SW480 (cell line): ENCODE measurements around the gene CDON.

Source experiments
- DNase-seq: peaks from one replicate; pipeline ENCODE4 v3.0.0-alpha.2; 2016; ENCODE audit warnings: low spot score

CDON gene

DNA sequence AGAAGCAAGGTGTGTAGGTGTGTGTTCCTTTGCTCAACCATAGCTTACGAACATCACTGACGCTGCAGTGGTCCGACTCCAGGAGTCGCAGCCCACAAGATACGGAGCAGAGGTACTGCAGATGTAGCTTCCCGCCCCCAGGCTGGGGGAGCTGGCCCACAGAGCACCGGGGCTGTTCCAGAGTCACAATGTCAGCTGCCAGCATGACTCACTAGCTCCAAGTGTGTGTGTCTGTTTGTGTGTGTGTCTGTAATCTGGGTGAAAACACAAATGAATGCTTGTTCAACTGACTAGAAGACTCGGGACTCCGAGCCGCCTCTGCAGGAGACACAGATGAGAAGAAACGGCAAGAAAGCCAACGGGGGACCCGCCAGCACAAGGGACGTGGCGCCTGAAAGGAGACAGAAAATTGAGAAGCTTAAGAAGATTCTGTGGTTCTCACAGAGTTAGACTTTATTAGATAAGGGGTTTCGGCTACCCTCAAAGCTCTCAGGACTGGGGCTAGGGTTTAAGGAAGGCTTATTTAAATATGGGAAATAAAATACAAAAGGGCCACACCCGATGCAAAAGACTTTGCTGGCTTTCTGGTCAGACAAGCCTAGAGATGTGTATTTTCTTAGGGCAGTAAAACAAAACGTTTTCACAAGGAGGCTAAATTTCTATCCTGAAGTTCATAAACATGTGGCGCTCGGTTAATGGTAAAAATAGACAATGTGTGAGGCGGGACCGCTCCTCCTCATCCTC lies 106.1 kb downstream of the CDON start:
- no peak for DNase-seq

DNA sequence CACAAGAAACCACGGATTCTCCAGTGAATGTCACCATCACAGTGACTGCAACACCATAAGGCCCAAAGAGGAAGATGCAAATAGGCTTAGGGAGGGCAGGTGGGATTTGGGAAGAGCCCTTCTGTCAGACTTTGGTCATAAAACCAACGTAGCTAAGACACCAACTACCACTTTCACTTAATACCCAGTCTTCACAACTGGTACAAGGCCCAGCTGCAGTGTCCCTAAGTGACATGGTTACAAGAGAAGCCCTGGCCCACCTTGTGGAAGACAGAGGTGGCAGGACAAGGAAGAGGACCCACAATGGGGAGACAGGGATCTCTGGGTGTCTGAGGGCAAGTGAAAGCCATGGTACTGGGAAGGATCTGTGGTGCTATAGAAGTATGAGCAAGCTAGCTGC lies 106.8 kb downstream of the CDON start:
- no peak for DNase-seq

DNA sequence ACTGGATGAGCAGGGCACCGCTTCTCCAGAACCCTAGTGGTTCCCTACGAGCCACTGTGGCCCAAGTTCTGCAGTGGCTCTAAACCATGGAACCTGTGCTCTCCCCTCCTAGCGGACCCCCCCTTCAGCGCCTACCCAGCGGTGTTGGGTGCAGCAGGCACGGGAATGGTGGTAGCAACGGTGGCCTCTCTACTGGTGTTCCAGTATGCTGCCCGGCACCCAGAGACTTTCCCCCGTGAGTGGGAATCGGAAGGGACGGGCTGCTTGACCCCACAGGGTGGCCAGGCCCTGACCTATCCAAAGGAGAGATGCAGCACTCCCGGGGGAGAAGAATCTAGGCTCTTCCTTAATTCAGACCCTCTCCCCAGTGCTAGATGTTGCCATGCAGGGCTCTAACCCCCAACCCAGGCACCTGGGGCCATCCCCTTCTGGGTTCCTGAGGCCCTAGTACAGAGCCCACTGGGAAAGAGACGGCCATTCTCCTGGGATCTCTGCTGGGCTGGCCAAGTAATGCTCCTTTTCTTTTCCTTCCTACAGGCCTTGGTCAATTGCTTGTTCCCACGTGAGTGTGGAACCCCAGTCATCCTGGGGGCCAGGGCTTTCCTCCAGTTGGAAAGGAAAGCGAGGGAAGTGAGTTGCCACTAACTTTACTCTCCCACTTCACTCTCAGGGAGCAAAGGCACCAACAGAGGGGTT lies 107.6 kb downstream of the CDON start:
- no peak for DNase-seq

DNA sequence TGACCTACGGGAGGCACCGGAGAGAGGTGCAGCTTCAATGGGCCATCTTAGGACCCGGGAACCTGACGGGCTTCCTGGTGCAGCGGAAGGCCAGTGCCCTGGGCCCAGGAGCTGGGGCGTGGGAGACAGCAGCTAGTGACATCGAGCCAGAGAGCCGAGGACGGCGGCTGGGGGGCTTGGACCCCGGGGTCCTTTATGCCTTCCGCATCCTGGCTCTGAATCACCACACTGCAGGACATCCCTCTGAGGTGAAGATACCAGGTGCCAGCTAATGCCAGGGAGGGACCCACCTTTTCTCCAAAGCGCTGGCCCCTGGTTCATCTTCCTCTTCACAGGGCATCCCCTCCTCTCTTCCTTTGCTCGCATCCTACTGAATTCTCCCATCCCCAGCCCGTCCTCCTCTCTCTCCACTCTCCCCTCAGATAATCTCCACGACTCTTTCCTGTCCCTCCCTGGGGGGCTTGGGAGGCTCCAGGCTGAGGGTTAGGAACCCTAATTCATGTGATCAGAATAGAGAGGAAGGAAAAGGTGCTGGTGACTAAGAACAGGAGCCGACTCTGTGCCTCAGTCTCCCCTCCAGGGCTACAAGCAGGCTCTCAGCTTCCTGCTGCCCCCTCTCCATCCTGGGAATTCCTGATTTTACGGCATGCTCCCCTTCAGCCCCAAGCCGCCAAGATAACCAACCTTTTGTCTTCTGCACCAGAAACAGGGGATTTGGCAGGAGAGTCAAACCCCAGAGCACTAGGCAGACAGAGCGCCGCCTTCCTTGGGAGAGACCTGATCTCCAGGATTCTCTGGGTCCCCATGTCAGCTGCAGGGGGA lies 108.3 kb downstream of the CDON start:
- no peak for DNase-seq

DNA sequence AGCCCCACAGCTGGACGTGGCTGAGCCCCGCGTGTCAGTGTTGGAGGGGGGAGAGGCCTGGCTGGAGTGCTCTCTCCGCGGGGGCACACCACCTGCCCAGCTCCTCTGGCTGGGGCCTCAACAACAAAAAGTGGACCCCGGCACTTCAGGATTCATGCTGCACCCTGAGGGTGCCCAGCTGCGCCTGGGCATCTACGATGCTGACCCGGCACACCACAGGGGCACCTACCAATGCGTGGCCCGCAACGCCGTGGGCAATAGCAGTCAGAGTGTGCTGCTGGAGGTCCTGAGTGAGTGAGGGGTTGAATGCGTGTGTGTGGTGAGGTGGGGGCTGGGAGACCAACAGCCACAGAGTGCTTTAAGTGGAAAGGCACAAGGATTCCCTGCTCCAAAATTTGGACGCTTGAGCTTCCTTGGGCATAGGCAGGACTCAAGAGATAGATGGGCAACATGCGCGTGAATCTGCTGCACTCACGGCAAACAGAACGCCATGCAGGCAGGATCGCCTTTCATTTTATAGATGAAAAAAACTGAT lies 109.2 kb downstream of the CDON start:
- DNase-seq: no peak

DNA sequence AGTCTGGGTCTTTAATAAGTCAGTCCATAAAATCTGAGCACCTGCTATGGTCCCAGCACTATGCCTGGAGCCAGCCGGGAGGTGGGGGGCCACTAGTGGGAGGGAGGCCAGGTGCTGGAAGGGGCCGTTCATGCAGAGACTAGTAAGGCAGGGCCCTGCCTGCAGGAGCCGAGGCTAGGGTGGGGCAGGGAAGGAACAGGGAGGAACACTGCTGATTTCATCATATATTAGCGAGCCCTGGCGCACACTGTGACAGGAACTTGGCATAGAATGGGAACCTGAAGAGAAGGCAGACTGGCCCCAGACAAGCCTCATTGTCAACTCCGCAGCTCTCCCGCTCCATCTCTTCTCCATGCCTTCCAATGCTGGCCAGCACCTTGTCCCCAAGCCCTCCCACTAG lies 109.7 kb downstream of the CDON start:
- DNase-seq: no peak

DNA sequence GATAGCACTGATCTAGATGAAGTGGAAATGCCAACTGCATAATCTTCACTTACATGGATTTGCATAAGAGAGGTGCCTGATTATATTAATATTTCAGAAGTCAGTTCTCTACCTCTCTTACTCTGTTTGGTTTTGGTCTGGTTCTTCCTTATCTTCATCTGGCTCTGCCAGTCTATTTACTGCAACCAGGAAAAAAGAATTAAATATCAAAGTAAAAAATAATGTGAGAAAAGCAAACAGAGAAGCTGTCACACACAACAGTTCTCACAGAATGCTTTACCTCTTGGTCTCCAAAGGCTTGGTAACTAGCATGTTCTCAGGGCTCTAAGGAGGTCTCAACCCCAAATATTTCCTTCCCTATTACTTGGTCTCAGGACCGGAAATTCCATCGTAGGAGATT lies 110.1 kb downstream of the CDON start:
- no peak for DNase-seq

DNA sequence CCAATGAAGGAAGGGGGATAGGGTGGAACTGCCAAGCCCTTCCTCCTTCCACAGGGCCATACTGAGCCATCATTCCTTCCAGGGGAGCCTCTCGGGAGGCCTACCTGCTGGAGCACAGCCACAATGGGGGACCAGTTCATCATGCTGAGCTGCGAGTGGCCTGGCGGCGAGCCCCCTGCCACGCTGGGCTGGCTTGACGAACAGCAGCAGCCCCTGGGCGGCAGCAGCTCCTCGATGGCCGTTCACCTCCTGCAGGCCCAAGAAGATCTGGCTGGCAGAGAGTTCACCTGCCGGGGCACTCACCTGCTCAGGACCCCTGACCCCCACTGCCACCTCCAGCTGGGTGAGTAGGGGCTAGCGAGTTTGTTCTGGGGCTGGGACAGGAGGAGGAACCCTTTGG lies 110.9 kb downstream of the CDON start:
- DNase-seq: no peak

DNA sequence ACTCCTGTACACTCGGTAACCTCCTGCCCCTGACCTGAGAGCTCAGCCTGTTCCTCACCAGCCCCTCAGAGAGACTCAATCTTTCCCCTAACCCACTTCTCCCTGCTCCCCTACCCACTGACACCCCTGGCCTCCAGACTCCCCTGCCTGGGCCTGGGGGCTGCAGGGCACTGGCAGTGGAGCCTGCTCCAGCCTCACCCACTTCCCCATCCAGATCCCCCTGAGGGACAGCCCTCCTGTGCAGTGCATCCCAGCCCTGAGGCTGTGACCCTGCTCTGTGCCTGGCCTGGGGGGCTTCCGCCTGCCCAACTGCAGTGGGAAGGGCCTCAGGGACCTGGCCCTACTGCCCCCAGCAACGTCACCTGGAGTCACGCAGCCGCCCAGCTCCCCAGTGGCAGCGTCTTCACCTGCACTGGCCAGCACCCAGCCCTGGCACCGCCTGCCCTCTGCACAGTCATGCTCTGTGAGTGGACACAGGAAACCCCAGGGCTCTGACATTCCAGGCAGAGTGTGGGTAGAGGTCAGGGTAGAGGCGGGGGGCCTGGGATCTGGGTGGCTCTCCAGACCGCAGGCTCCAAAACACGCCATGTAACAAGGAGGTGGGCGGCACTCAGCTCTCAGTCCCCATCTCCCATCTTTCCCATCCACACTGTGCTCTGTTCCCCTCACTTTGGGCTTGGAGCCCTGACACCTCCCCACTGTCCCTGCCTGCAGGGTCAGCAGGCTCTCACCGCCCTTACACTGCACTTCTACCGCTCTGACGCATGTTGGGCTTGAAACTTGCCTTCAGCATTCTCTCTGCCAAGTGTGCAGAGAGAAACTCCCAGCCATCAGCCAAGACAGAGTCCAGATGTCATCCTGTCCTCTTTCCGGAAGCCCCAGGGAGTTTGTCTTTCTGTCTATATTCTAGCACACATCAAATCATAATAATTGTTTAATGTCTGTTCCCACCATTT lies 111.7 kb downstream of the CDON start:
- DNase-seq: no peak

DNA sequence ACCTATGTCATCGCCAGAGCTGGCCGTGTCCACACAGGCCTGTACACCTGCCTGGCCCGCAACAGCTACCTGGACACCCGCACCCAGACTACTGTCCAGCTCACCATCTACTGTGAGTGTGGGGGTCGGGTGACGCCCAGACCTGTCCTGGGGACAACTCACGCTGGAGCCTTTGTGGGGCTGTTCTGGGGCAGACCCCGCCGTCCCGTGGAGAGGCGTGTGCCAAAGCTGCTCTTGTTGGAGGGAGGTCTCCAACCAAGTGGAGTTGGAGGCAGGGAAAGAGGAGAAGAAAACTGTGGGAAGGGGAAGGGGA lies 112.5 kb downstream of the CDON start:
- DNase-seq: no peak

DNA sequence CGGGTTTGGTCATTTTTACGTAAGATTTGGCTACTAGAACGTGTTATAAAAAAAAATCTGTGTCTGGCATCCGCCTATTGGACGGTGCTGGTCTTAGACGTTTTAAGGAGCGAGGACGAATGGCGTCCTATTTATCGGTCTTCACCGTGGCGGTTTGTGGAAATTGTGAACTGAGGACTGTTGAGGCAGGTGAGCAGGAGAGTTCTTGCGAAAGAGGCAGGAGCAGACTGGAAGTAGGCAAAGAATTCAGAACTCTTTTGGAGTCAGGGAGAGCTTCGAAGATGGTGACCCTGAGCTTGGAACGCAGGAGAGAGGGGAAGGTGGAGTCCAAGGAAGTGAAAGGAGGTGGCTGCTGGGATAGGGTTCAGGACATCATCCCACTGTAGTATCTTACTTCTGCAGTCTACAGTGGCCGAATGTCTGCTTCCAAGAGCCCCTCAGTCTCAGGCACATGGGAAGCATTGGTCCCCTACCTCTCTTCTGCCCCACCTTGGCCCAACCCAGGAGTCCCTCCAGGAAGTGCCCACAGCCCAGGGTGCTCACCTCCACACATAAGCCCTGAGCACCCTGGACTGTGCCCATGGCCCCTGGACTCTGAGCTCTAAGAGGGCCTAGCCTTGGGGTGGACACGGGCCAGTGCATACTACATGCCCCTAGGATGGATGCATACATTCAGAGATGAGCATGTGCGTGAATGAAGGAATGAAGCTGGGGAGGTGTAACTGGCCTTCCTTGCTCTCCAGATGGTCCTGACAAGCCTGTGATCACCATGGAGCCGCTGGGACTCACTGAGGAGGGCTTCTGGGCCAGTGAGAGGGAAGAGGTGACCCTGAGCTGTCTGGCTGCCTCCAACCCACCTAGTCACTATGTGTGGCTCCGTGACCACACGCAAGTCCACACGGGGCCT lies 113.1 kb downstream of the CDON start:
- no peak for DNase-seq

DNA sequence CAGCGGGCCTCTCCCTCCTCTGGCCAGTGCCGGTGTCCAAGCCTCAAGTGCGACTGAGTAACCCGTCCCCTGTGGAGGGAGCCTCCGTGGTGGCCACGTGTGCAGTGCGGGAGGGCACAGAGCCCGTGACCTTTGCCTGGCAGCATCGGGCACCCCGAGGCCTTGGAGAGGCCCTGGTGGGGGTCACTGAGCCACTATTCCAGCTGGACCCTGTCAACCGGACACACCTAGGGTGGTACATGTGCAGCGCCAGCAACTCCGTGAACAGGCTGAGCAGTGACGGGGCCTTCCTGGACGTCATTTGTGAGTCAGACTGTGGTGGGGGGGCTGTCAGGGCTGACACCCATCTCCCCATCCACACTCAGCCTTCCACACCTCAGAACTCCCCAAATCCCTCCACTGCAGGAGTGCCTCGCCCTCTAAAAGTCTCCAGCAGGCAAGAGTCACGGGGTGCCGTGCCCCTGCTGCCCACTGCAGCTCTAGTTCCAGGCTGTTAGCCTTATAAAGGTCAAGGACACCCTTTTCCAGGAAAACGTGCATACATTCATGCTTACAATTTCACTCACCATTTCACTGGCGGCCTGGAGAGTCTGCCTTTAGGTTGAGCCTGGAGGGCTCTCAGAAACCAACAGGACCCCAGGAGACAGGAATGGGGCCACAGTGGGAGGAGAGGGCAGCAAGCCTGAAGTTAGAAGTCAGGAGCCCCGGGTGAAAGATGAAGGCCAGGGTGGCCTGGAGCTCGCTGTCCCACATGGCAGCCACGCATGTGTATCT lies 114.2 kb downstream of the CDON start:
- DNase-seq: no peak

DNA sequence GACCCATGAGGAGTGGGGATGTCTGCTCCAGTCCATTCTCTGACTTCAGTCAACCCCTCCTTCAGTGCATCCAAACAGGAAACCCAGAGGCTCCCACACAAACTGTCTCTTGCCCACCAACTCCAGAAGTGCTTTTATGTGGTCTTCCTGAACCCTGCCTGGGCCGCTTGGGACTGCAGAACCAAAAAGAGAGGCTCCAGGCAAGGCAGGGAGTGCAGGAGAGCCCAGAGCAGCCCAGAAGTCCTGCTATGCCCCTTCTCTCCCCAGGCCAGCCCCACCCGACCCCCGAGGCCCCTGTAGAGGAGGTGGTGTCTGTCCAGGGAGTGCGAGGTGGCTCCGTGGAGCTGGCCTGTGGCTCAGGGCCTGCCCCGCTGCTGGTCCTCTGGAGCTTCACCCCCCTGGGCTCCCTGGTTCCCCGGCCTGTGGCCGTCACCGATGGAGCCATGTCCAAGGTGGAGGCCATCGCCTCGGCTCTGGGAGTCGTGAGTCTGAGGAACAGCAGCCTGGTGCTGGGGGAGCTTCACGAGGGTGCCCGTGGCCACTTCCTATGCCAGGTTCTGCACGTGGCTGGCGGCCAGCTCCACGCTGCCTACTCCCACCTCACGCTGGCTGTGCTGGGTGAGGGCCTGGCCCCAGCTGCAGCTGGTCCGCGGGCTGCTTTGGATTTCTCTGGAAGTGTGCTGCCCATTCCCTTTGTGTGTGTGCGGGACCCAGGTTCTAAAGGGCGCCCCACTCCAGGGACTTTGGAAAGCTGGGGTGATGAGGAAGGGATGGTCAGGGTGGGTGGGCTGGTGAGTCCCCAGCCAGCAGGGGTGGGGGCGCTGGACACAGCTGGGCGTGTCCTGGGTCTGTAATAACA lies 115.0 kb downstream of the CDON start:
- DNase-seq: no peak

DNA sequence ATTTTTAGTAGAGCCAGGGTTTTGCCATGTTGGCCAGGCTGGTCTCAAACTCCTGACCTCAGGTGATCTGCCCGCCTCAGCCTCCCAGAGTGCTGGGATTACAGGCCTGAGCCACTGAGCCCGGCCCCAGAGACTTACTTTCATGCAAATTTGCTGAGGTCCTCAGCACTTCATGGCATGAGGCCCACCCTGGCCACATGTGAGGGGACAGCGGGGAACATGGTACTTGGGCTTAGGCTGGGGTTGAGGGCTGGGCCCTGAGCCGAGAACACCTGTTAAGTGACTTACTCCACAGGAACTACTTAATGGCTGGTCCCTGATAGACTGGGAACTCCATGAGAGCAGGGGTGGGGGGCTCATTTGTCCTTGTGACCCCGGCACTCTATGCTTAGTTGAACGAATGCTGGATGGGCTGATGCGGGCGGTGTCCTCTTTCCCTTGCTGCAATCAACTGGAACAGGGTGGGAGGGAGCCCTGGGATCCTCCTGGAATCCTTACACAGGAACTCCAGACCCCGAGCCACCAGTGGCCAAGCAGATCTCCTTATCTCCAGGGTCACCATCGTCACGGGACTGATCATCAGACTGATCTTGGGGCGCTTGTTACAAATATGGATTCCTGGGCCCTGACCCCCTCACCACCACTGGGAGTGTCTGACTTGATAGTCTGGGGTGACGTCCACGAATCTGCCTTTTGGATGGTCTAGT lies 115.8 kb downstream of the CDON start:
- no peak for DNase-seq

DNA sequence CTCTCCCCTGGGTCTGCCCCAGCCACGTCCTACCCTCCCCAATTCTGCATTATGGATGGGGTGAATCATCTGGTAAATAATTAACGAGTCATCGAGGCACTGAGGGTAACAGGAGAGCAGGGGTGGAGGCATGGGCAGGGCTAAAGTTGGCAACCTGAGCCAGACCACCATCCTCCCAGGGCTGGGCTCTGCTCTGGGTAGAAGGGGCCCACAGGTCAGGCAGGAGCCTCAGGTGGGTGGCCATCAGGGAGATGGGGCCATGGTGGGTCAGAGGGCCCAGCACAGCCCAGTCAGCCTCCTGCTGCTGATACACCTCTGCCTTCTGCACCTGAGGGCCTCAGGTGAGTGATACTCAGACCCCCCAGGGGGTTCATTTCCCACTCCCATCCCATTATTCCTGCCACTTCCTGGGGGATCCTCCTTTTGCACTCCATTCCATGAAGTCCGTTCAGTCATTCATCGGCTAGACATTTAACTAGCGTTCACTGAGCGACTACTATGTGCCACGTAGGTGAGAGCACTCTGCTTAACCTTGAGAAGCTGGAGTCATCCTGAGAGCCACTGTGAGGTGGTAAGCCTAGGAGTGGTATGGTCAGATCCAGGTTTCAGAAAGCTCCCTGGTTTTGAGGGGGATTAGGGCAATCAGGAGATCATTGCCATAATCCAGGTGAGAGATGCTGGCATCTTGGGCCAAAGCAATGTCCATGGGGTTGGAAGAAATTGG lies 116.7 kb downstream of the CDON start, which contains the start of gene VSIG10L2:
VSIG10L2 (plus strand) TSS at position 248 of the 724 bp plus-strand sequence; CDS start at position 260, 12 bp downstream.
- peak; percentile 22 for DNase-seq

DNA sequence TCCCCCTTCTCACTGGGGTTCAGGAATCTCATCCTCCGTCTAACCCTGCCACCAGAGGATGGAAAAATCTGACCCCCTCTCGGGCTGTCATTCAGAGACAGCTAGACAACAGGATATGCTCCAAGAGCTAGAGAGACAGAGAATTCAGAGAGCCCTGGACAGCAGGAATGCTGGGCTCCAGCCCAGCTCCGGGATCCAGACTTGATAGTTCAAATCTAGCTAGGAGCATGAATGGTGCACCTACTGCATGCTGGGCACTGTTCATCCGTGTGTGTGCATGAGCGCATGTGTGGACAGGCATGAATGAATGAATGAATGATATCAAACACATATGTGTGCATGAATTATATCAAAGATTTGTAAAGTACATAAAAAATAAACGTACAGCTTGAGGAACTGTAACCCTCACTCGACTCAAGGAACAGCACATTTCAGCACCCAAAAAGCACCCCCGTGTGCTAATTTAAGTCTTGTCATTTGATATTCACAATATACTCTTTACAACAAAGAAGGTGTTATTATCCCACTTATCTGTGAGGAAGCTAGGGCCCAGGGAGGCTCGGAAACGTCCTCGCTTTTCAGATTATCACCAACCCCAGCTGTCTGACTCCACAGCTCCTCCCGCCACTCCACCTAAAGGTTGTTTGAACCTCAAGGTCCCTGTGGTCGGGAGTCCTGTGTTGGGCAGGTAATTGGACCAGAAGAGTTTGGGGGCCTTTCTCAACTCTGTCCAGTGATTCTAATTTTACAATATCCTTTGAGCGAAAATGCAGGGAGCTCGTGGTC lies 117.5 kb downstream of the CDON start:
- no peak for DNase-seq
